Measurements from ENCODE around the gene GPD2. TPM values are rescaled to one million over a fixed set of nuclear protein-coding genes. Genes with fewer than 3 reads are reported as not detected.

GPD2 gene
- total and polyA plus RNA-seq, 2 of the 13 experiments (the other 11 are each of a cell fraction or from before 2014, with no cell fraction given) = not detected

- TF ChIP-seq ZSCAN25 (CRISPR knock-in tag; IDR thresholded peaks at IDR 0.05) (no peak), RFX3 (CRISPR knock-in tag; IDR thresholded peaks at IDR 0.05) (no peak), RFXAP (CRISPR knock-in tag; IDR thresholded peaks at IDR 0.05; ENCODE audit: borderline replicate concordance) (no peak), MZF1 (CRISPR knock-in tag; IDR thresholded peaks at IDR 0.05; ENCODE audit: borderline replicate concordance) (peak; percentile 60; the same call in 1 of the 2 replicates), SRY (CRISPR knock-in tag; IDR thresholded peaks at IDR 0.05) (peak; percentile 30; the same call in 1 of the 2 replicates), ZNF557 (CRISPR knock-in tag; IDR thresholded peaks at IDR 0.05) (no peak), ZSCAN22 (CRISPR knock-in tag; IDR thresholded peaks at IDR 0.05) (0 out of 2 replicates have a peak, but pooled peaks have one; percentile 43), ETV6 (CRISPR knock-in tag; conservative IDR thresholded peaks at IDR 0.05) (no peak; the same call in 1 of the 2 replicates), ZBTB21 (CRISPR knock-in tag; IDR thresholded peaks at IDR 0.05) (no peak), KLF12 (CRISPR knock-in tag; IDR thresholded peaks at IDR 0.05; ENCODE audit: borderline replicate concordance) (no peak; the same call in 1 of the 2 replicates), ZNF414 (CRISPR knock-in tag; IDR thresholded peaks at IDR 0.05) (no peak), PRDM10 (CRISPR knock-in tag; IDR thresholded peaks at IDR 0.05; ENCODE audit: low read depth) (no peak), ZNF446 (CRISPR knock-in tag; IDR thresholded peaks at IDR 0.05) (0 out of 2 replicates have a peak, but pooled peaks have one; percentile 43), ZBTB44 (CRISPR knock-in tag; IDR thresholded peaks at IDR 0.05) (0 out of 2 replicates have a peak, but pooled peaks have one; percentile 22), BCL6 (CRISPR knock-in tag; IDR thresholded peaks at IDR 0.05) (no peak), TRAFD1 (CRISPR knock-in tag; IDR thresholded peaks at IDR 0.05; ENCODE audit: borderline replicate concordance) (no peak), ZNF639 (CRISPR knock-in tag; conservative IDR thresholded peaks at IDR 0.05) (no peak), ZNF510 (CRISPR knock-in tag; IDR thresholded peaks at IDR 0.05; ENCODE audit: low read depth) (peak; percentile 90; the same call in 1 of the 2 replicates), CREBL2 (CRISPR knock-in tag; IDR thresholded peaks at IDR 0.05; ENCODE audit: borderline replicate concordance) (no peak), ZNF337 (CRISPR knock-in tag; IDR thresholded peaks at IDR 0.05; ENCODE audit: borderline replicate concordance, low read depth) (no peak)
These were observed 36.1 kb upstream of the GPD2 start (continued) for GRCh38 chr2:156399950-156400705.
